GM12873 (cell line): Measurements from ENCODE around the gene TLCD1.

Source experiments
- TF ChIP-seq, protein P1 (sequence below): IDR thresholded peaks from 2 replicates; pipeline ENCODE4 v1.5.1; 2012; ENCODE audit warnings: low read depth, mild to moderate bottlenecking, moderate library complexity, low read length, control low read depth; ENCODE audit not compliant: insufficient read depth; ENCODE audit errors: missing control alignments

The TLCD1 gene, protein sequence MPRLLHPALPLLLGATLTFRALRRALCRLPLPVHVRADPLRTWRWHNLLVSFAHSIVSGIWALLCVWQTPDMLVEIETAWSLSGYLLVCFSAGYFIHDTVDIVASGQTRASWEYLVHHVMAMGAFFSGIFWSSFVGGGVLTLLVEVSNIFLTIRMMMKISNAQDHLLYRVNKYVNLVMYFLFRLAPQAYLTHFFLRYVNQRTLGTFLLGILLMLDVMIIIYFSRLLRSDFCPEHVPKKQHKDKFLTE

DNA sequence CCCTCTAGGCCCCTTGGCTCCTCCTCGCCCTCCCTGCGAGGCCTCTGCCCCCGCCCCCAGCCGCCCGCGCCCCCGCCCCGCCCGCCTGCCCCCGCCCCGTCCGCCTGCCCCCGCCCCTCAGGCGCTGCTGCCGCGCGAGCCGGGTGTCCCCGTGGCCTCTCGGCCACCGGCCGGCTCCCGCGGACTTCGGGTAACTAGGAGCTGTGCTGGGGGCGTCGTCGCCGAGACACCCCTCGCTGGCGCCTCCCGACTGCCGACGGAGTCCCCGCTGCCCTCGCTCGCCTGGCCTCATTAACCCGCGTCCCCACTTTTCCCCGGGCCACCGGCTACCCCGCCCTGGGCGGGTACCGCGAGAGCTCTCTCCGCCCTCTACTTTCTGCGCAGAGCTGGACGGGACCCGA is at the start of gene TLCD1:
TSS of gene TLCD1 (minus strand) at position 8 of the 401 bp plus-strand sequence. CDS start 136 bp downstream, outside the sequence.
- TF ChIP-seq, protein P1, sequence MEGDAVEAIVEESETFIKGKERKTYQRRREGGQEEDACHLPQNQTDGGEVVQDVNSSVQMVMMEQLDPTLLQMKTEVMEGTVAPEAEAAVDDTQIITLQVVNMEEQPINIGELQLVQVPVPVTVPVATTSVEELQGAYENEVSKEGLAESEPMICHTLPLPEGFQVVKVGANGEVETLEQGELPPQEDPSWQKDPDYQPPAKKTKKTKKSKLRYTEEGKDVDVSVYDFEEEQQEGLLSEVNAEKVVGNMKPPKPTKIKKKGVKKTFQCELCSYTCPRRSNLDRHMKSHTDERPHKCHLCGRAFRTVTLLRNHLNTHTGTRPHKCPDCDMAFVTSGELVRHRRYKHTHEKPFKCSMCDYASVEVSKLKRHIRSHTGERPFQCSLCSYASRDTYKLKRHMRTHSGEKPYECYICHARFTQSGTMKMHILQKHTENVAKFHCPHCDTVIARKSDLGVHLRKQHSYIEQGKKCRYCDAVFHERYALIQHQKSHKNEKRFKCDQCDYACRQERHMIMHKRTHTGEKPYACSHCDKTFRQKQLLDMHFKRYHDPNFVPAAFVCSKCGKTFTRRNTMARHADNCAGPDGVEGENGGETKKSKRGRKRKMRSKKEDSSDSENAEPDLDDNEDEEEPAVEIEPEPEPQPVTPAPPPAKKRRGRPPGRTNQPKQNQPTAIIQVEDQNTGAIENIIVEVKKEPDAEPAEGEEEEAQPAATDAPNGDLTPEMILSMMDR: no peak

DNA sequence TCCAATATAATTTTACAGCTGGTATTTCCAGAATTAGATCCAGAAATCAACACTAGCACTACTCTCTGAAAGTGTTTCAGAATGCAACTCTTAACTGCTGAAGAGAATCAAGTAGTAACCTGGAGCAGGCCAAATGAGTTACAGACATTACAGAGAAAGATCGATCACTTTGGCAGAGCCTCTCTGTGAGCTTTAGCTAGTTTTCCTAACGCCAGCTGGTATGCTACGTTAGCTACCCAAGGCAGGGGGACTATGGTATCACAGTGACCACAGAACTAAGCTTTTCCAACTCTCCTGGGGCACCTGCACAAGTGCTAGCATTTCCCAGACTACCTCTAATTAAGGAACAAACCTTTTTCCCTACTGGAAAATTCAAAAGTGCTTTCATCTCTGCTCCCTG is 48.2 kb upstream of the TLCD1 start:
- TF ChIP-seq, protein P1: no peak

DNA sequence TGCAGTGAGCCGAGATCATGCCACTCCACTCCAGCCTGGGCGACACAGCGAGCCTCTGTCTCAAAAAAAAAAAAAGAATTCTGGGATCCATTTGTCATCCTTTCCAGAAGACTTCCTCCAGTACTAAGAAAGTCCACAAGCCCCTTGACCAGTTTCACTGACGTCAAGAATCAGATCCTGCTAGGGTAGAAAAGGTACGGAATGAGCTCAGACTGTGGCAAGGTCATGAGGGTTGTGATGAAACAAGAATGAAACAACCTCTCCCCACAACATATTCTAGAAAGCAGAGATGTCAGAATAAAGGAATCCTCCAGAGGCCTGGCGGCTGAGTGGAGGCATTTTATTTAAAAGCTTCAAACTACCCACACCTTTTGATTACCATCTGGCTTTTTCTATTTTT is 47.7 kb upstream of the TLCD1 start:
- TF ChIP-seq, protein P1: no peak

DNA sequence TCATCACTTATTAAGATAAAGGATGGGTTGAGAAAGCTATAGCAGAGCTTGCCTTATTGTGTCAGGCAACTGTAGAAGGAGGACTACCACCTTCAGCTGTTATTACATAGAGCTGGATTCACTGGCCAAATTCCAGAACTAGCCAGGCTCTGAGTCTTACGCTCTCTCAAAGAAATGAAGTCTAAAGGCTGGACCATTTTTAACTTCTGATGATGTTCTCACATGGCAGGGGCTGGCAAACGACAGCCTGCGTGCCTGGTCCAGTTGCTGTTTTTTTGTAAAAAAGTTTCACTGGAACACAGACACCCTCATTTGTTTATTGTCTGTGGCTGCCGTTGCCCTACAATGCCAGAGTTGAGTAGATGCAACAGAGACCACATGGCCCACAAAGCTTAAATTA is 39.0 kb upstream of the TLCD1 start:
- TF ChIP-seq, protein P1: no peak

DNA sequence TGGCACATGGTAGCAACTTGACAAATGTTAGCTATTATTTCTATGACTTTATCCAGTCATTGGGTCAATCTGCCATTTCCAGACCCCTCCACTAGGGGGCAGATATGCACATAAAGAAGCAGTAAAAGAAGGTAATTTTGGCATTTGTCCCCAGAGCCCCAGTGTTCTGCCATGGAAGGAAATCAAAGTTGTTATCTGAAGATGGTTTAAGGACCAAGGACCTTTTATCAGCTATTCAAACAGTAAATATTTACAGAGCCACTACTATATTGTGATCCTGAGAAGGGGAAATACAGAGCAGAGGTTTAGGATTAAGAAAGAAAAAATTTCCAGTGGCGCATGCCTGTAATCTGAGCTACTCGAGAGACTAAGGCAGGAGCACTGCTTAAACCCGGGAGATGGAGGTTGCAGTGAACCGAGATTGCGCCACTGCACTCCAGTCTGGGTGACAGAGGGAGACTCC is 37.8 kb upstream of the TLCD1 start:
- TF ChIP-seq, protein P1: peak; percentile 80

DNA sequence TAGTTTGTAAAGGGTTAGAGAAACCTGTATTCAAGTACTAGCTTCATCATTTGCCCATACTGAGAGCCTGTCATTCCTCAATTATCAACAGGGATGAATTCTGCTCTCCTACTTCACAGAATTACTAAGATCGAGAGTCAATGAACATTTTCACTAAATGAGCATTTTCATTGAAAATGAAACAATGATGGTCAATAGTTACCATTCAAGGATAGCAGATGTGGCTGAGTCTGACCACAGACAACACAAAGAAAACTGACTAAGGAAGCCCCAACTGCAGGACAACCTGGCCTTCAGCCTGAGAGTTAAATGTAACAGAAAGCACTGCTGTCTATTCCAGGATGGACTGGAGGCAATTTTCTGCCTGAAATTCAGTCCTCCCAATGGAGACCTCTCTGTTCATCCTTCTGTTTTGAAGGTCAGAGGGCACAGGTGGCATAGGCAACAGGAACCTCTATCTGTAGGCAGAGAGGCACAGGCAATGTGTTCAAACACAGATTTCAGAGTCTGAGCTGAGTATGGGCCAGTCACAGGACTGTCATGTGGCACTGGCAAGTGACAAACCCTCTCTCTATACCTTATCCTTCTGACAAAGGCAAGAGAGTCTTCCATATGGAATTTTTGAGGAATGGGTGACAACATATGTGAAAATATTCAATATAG is 37.2 kb upstream of the TLCD1 start:
- TF ChIP-seq, protein P1: no peak
